CD4-positive, alpha-beta T cell treated with Interferon alpha-2 for 1 hour (primary cell): ENCODE results near the gene HBA1.
"Not testable (repeated sequence)": the region's sequence is repeated elsewhere in the genome, so short reads cannot be mapped to it uniquely, and the experiment has no call there.

ENCODE experiments used
- DNase-seq, 2 donors: peaks; one replicate each; pipeline ENCODE4 v3.0.0-alpha.2; 2020 to 2022

Gene HBA1

DNA sequence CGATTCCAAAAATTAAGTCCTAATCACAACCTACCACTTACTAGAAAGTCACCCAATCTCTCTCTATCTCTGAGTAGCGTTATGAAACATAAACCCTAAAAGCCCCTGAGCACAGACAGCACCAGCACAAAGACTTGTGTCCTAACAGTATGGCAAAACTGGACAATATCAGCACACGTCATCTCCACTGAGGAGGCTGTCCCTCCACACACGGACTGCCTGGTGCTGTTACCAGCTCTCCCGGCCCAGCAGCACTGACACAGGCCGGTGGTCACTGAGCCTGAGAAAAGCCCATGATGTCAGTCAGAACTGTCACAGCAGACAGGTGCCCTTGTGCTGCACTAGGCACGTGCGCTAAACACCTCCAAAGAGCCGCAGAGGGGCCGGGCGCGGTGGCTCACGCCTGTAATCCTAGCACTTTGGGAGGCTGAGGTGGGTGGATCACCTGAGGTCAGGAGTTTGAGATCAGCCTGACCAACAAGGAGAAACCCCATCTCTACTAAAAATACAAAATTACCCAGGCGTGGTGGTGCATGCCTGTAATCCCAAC lies 35.2 kb downstream of the HBA1 start:
- not testable (repeated sequence) for DNase-seq

DNA sequence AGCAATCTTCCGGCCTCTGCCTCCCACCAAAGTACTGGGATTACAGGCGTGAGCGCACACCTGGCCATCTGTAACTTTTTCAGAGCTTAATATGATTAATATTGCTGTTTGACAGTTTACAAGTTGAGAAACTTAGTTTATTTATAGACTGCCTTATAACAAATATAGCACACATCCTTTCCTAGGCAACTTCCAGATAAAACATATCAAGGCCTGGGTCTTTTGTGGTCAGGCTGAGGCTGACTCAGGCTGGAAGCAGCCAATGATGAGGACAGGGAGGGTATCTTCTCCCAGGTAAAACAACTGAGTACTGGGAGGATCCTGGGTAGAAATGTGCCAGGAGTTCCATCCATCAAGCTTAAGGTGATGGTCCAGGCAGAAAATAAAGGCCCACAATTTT lies 36.5 kb downstream of the HBA1 start:
- DNase-seq, result no peak

DNA sequence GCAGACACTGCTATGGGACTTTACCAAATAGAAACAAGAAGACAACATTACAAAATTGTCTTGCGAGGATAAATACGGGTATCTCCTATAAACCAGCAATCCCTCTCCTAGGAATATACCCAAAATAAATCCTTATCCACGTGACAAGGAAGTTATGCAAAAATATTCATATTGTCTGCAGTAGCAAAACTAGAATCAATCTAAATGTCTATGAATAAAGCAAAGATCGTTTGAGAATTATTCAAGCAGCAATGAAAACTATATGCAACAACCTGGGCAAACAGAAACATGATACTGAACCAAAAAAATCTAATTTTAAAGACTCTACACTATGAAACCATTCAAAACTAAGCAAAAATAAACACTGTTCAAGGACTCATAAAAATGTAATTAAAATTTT lies 43.5 kb downstream of the HBA1 start:
- DNase-seq, result no peak
